Measurements from ENCODE around the gene C16orf90. TPM values are rescaled to one million over a fixed set of nuclear protein-coding genes. Genes with fewer than 3 reads are reported as not detected.
A peak's percentile ranks its signal among the peaks of the same experiment; 100 is the strongest.

The C16orf90 gene
- total and polyA plus RNA-seq, 2 experiments from 2014 or later: not detected

DNA sequence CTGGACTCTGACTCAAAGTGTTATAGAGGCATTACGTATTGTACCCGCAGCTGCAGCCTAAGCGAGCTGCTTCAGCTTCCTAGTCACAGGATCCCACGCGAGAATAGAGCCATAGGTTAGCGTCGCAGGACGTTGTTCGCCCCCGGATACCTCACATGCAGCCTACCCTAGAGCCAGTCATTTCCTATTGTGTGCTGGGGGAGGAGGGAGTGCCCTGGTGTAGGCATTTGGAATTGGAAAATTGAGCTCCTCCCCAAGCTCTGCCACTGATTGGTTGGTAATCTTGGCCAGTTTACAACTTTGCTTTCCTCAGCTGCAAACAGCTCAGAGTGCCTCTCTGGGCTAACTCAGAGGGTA, 51.3 kb downstream of the C16orf90 start:
- peak overlapping the region; percentile 88 for H3K4me3 ChIP-seq
- H3K4me2 ChIP-seq (ENCODE audit: unreplicated experiment): peak overlapping the region; percentile 59
- peak; percentile 88 for DNase-seq
- in situ Hi-C loops (cut with MboI): no loop called here
- peaks cover 3% of the 10 kb centered on the region; the same call in 1 of the 2 replicates for H3K36me3 ChIP-seq (ENCODE audit: low read depth)
- H3K27me3 ChIP-seq (replicated peaks; ENCODE audit: insufficient read depth): no peaks in the 10 kb centered on the region
- peak overlapping the region; percentile 97 for H3K9ac ChIP-seq
- peaks cover 6% of the 10 kb centered on the region; the same call in 1 of the 2 replicates for H3K4me1 ChIP-seq (ENCODE audit: insufficient read depth)
- 16 to 23% methylated on average over 10 of the region's 10 CpGs for WGBS, 2 experiments (ENCODE audit: low coverage in 1 of 2, low lambda C conversion rate in 2 of 2, missing lambda C conversion rate in 2 of 2)
- H3K79me2 ChIP-seq (ENCODE audit: insufficient read depth): peaks cover 86% of the 10 kb centered on the region
- peak overlapping the region; percentile 93 for H3K27ac ChIP-seq
- H2AFZ ChIP-seq: peak overlapping the region; percentile 69
- H4K20me1 ChIP-seq (ENCODE audit: insufficient read depth): no peaks in the 10 kb centered on the region
- no peaks in the 10 kb centered on the region for H3K9me3 ChIP-seq (ENCODE audit: low read depth)
- no peaks in the 10 kb centered on the region for H3K9me2 ChIP-seq (ENCODE audit: insufficient read depth)
- H3F3A ChIP-seq (ENCODE audit: insufficient read depth): 0 out of 2 replicates have a peak, but pooled peaks cover 4% of the 10 kb centered on the region
- TF ChIP-seq EZH2phosphoT487 (IDR thresholded peaks at IDR 0.05; ENCODE audit: insufficient read depth, low read depth): no peak
- no peak for TF ChIP-seq EZH2 (IDR thresholded peaks at IDR 0.05; ENCODE audit: insufficient read depth, poor library complexity, severe bottlenecking)

Small RNAs within 50 kb of the gene (microRNA-seq; reads per million reads assigned to microRNA genes)
- not detected for gene MIR6126 (ENCODE audit: borderline number of aligned reads)

Small RNAs within 50 kb of the gene (small RNA-seq; reads per million reads assigned to genes)
- gene MIR6126 (ENCODE audit: low read depth, low replicate concordance): not detected

Other genes with a start within 250 kb of the C16orf90 start
- not detected in 2 replicates for gene MEFV, start 238.9 kb downstream of the C16orf90 start, total RNA-seq (2014; rRNA removed; shearing (Covaris generic))
- not detected in 2 replicates for gene MEFV, start 238.9 kb downstream of the C16orf90 start, polyA plus RNA-seq (2016; fragmentation: Nextera tagmentation; extraction: Ambion mirVana)
- gene ZNF263, start 212.0 kb downstream of the C16orf90 start, total RNA-seq (2014; rRNA removed; shearing (Covaris generic)): 55.7 and 66.3 TPM in 2 replicates
- gene ZNF263, start 212.0 kb downstream of the C16orf90 start, polyA plus RNA-seq (2016; fragmentation: Nextera tagmentation; extraction: Ambion mirVana): 20.5 and 22.1 TPM in 2 replicates
- 4.9 and 14.9 TPM in 2 replicates for gene TIGD7, start 190.1 kb downstream of the C16orf90 start, total RNA-seq (2014; rRNA removed; shearing (Covaris generic))
- gene TIGD7, start 190.1 kb downstream of the C16orf90 start, polyA plus RNA-seq (2016; fragmentation: Nextera tagmentation; extraction: Ambion mirVana): 3.9 and 5.3 TPM in 2 replicates
- 17.2 and 29.1 TPM in 2 replicates for gene ZNF75A, start 190.0 kb downstream of the C16orf90 start, total RNA-seq (2014; rRNA removed; shearing (Covaris generic))
- gene ZNF75A, start 190.0 kb downstream of the C16orf90 start, polyA plus RNA-seq (2016; fragmentation: Nextera tagmentation; extraction: Ambion mirVana): 14.6 and 16.7 TPM in 2 replicates
- gene OR2C1, start 139.6 kb downstream of the C16orf90 start, total RNA-seq (2014; rRNA removed; shearing (Covaris generic)): 0.51 TPM in 1 of 2 replicates, not detected in the other
- 0.27 TPM in 1 of 2 replicates, not detected in the other for gene OR2C1, start 139.6 kb downstream of the C16orf90 start, polyA plus RNA-seq (2016; fragmentation: Nextera tagmentation; extraction: Ambion mirVana)
- 7.5 and 10.7 TPM in 2 replicates for gene ZSCAN32, start 94.5 kb downstream of the C16orf90 start, total RNA-seq (2014; rRNA removed; shearing (Covaris generic))
- 8.0 and 8.1 TPM in 2 replicates for gene ZSCAN32, start 94.5 kb downstream of the C16orf90 start, polyA plus RNA-seq (2016; fragmentation: Nextera tagmentation; extraction: Ambion mirVana)
- 7.1 and 10.4 TPM in 2 replicates for gene ZNF174, start 94.3 kb downstream of the C16orf90 start, total RNA-seq (2014; rRNA removed; shearing (Covaris generic))
- 8.2 and 9.1 TPM in 2 replicates for gene ZNF174, start 94.3 kb downstream of the C16orf90 start, polyA plus RNA-seq (2016; fragmentation: Nextera tagmentation; extraction: Ambion mirVana)
- 3.2 TPM in 2 replicates for gene ZNF597, start 52.0 kb downstream of the C16orf90 start, total RNA-seq (2014; rRNA removed; shearing (Covaris generic))
- gene ZNF597, start 52.0 kb downstream of the C16orf90 start, polyA plus RNA-seq (2016; fragmentation: Nextera tagmentation; extraction: Ambion mirVana): 1.8 and 2.2 TPM in 2 replicates
- gene NAA60, start 51.8 kb downstream of the C16orf90 start, total RNA-seq (2014; rRNA removed; shearing (Covaris generic)): 11.2 and 14.4 TPM in 2 replicates
- 49.4 and 51.3 TPM in 2 replicates for gene NAA60, start 51.8 kb downstream of the C16orf90 start, polyA plus RNA-seq (2016; fragmentation: Nextera tagmentation; extraction: Ambion mirVana)
- 19.3 and 28.5 TPM in 2 replicates for gene CLUAP1, start 5.5 kb upstream of the C16orf90 start, total RNA-seq (2014; rRNA removed; shearing (Covaris generic))
- gene CLUAP1, start 5.5 kb upstream of the C16orf90 start, polyA plus RNA-seq (2016; fragmentation: Nextera tagmentation; extraction: Ambion mirVana): 33.3 and 37.8 TPM in 2 replicates
- not detected in 2 replicates for gene NLRC3, start 81.9 kb upstream of the C16orf90 start, total RNA-seq (2014; rRNA removed; shearing (Covaris generic))
- gene NLRC3, start 81.9 kb upstream of the C16orf90 start, polyA plus RNA-seq (2016; fragmentation: Nextera tagmentation; extraction: Ambion mirVana): 0.11 and 0.22 TPM in 2 replicates
- 2.3 and 6.2 TPM in 2 replicates for gene SLX4, start 116.1 kb upstream of the C16orf90 start, total RNA-seq (2014; rRNA removed; shearing (Covaris generic))
- 1.9 and 2.0 TPM in 2 replicates for gene SLX4, start 116.1 kb upstream of the C16orf90 start, polyA plus RNA-seq (2016; fragmentation: Nextera tagmentation; extraction: Ambion mirVana)
- gene DNASE1, start 159.2 kb upstream of the C16orf90 start, total RNA-seq (2014; rRNA removed; shearing (Covaris generic)): 4.3 and 6.7 TPM in 2 replicates
- gene DNASE1, start 159.2 kb upstream of the C16orf90 start, polyA plus RNA-seq (2016; fragmentation: Nextera tagmentation; extraction: Ambion mirVana): 3.4 and 4.2 TPM in 2 replicates
- gene TRAP1, start 222.0 kb upstream of the C16orf90 start, total RNA-seq (2014; rRNA removed; shearing (Covaris generic)): 59.8 and 73.4 TPM in 2 replicates
- gene TRAP1, start 222.0 kb upstream of the C16orf90 start, polyA plus RNA-seq (2016; fragmentation: Nextera tagmentation; extraction: Ambion mirVana): 56.6 and 57.4 TPM in 2 replicates

All from GM23248 (cell line).